Measurements from ENCODE around the gene NEK4. TPM values are rescaled to one million over a fixed set of nuclear protein-coding genes. Genes with fewer than 3 reads are reported as not detected.

Gene NEK4
- total and polyA plus RNA-seq, 10 donors, result 3.2 to 28.0 (median 23.3) TPM

GRCh38 chr3:52773361-52774065 is 2.8 kb upstream of the NEK4 start:
- WGBS, 5 donors, result 91 to 96% (median 95%) methylated on average over 13 of the region's 13 CpGs
- Histone ChIP-seq H3K4me3 (no peak overlapping the region), H3K27me3 (replicated peaks in 1 of 7) (no peaks in the 10 kb centered on the region), H3K4me1 (peaks cover 9 to 29% (median 22%) of the 10 kb centered on the region in 6 donors), H3K36me3 (peaks cover 0 to under 1% (median 0%) of the 10 kb centered on the region in 6 donors), H3K27ac (no peak overlapping the region), H3K9me3 (no peaks in the 10 kb centered on the region)
- TF ChIP-seq POLR2AphosphoS5 (IDR thresholded peaks at IDR 0.05), result no peak
- no peak for TF ChIP-seq POLR2A (IDR thresholded peaks at IDR 0.05)
- TF ChIP-seq, protein P1, sequence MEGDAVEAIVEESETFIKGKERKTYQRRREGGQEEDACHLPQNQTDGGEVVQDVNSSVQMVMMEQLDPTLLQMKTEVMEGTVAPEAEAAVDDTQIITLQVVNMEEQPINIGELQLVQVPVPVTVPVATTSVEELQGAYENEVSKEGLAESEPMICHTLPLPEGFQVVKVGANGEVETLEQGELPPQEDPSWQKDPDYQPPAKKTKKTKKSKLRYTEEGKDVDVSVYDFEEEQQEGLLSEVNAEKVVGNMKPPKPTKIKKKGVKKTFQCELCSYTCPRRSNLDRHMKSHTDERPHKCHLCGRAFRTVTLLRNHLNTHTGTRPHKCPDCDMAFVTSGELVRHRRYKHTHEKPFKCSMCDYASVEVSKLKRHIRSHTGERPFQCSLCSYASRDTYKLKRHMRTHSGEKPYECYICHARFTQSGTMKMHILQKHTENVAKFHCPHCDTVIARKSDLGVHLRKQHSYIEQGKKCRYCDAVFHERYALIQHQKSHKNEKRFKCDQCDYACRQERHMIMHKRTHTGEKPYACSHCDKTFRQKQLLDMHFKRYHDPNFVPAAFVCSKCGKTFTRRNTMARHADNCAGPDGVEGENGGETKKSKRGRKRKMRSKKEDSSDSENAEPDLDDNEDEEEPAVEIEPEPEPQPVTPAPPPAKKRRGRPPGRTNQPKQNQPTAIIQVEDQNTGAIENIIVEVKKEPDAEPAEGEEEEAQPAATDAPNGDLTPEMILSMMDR (IDR thresholded peaks at IDR 0.05 in 8 of 11, conservative IDR thresholded peaks at IDR 0.05 in 3 of 11), result no peak
- DNase-seq, result no peak
- intact Hi-C loops (cut with DNase I; ENCODE audit: low total_unique reads), result no loop called here

DNA sequence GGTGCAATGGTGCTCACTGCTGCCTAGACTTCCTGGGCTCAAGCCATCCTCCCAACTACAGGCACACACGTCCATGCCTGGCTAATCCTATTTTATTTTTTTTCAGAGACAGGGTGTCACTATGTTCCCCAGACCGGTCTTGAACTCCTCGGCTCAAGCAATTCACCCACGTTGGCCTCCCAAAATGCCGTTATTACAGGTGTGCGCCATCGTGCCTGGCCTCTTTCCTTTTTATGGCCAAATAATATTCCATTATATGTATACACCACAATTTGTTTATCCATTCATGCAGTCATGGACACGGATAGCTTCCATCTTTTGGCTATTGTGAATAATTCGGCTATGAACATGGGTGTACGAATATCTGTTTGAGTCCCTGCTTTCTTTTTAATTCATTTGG is 962 bp upstream of the NEK4 start:
- H3K4me3 ChIP-seq, result peak overlapping the region in 4 of 8 donors; percentile 82 to 93 (median 88)
- no peak for DNase-seq

GRCh38 chr3:52771334-52771681 is 568 bp upstream of the NEK4 start:
- no peak for TF ChIP-seq POLR2A (IDR thresholded peaks at IDR 0.05)
- TF ChIP-seq, protein P1 (IDR thresholded peaks at IDR 0.05 in 8 of 11, conservative IDR thresholded peaks at IDR 0.05 in 3 of 11), result no peak
- TF ChIP-seq POLR2AphosphoS5 (IDR thresholded peaks at IDR 0.05), result no peak
- peak overlapping the region; percentile 22 to 88 (median 84) for H3K27ac ChIP-seq
- no peaks in the 10 kb centered on the region for H3K9me3 ChIP-seq
- H3K4me1 ChIP-seq, result peaks cover 9 to 34% (median 22%) of the 10 kb centered on the region in 6 donors
- no peaks in the 10 kb centered on the region for H3K27me3 ChIP-seq (replicated peaks in 1 of 7)
- DNase-seq, result no peak
- H3K36me3 ChIP-seq, result peaks cover 0 to 23% (median 14%) of the 10 kb centered on the region in 6 donors
- WGBS, 5 donors, result 59 to 74% (median 69%) methylated on average over 5 of the region's 5 CpGs
- intact Hi-C loops (cut with DNase I; ENCODE audit: low total_unique reads), result no loop called here
- peak overlapping the region; percentile 82 to 94 (median 91) for H3K4me3 ChIP-seq

More for the DNA sequence above, 962 bp upstream of the NEK4 start:
- intact Hi-C loops (cut with DNase I; ENCODE audit: low total_unique reads), result no loop called here
- peaks cover 0 to 19% (median 11%) of the 10 kb centered on the region in 6 donors for H3K36me3 ChIP-seq
- WGBS, 5 donors, result 94 to 97% (median 95%) methylated on average over 10 of the region's 10 CpGs
- H3K27ac ChIP-seq, result peak overlapping the region in 6 of 8 donors; percentile 22 to 88 (median 86)
- H3K9me3 ChIP-seq, result no peaks in the 10 kb centered on the region
- TF ChIP-seq POLR2A (IDR thresholded peaks at IDR 0.05) (no peak), POLR2AphosphoS5 (IDR thresholded peaks at IDR 0.05) (no peak)
- TF ChIP-seq, protein P1 (IDR thresholded peaks at IDR 0.05 in 8 of 11, conservative IDR thresholded peaks at IDR 0.05 in 3 of 11), result no peak
- peaks cover 9 to 34% (median 22%) of the 10 kb centered on the region in 6 donors for H3K4me1 ChIP-seq
- H3K27me3 ChIP-seq (replicated peaks in 1 of 7), result no peaks in the 10 kb centered on the region

DNA sequence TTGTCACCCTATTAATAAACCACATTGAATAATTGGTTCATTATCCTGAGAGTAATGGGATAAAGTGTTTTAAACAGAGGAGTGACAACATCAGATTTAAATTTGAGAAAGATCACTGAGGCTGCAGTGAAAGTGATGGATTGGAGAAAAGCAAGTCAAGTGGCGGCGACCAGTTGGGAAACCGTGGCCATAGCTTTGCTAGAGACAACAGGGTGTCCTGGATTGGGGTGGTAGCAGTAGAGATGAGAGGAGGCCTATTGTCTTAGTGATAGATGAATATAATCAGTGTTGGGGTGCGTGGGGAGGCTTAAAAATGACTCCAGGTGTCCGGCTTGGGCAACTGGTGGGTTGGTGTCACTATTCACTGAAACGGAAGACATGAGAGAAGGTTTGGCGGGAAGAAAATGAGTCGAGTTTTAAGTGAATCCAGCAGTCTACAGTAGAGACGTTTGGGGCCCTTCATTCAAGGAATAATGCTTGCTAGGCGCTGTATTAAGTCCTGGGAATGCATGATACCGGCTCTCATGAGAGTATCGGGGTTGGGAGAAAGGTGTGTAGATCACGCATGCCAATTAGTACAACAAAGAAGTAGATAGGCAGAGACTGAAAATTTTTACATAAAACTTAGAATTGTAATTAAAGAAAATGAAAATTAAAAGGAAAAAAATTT is 819 bp downstream of the NEK4 start:
- WGBS, 5 donors, result 22 to 35% (median 28%) methylated on average over 13 of the region's 13 CpGs
- Histone ChIP-seq H3K27ac (peak overlapping the region in 4 of 8 donors; percentile 80 to 88 (median 86)), H3K4me1 (peaks cover 9 to 34% (median 22%) of the 10 kb centered on the region in 6 donors), H3K9me3 (no peaks in the 10 kb centered on the region), H3K36me3 (peaks cover 0 to 37% (median 27%) of the 10 kb centered on the region in 6 donors), H3K27me3 (replicated peaks in 1 of 7) (no peaks in the 10 kb centered on the region), H3K4me3 (peak overlapping the region; percentile 82 to 94 (median 91))
- intact Hi-C loops (cut with DNase I; ENCODE audit: low total_unique reads), result no loop called here
- no peak for DNase-seq
- TF ChIP-seq, protein P1 (IDR thresholded peaks at IDR 0.05 in 8 of 11, conservative IDR thresholded peaks at IDR 0.05 in 3 of 11), result no peak
- no peak for TF ChIP-seq POLR2AphosphoS5 (IDR thresholded peaks at IDR 0.05)
- no peak for TF ChIP-seq POLR2A (IDR thresholded peaks at IDR 0.05)
